Natural killer cell (primary cell): ENCODE results near the gene TANGO6. TPM values are rescaled to one million over a fixed set of nuclear protein-coding genes. Genes with fewer than 3 reads are reported as not detected.

Experiments used
- ATAC-seq, 3 donors: fragments of 150-1000 bp in 2 of 3; fragments of 200-7000 bp in 1 of 3; cut with Tn5 transposase; 1 replicate in 1 of 3; 2 replicates in 2 of 3; pipeline ENCODE4 v1.10.0; 2021; ENCODE audit warnings: mild to moderate bottlenecking in 2 of 3, moderate library complexity in 2 of 3
- DNase-seq, 2 donors: peaks; one replicate each; pipeline versions ENCODE4 v3.0.0 to v3.0.0-alpha.2; 2013 to 2021; ENCODE audit warnings: mixed read lengths in 1 of 2
- H3K27ac ChIP-seq: one replicate; pipeline ENCODE4 v1.5.1; 2013; ENCODE audit warnings: mild to moderate bottlenecking, low read length
- H3K27me3 ChIP-seq: one replicate; pipeline ENCODE4 v1.6.1; 2013; ENCODE audit warnings: low read length; ENCODE audit not compliant: control insufficient read depth, insufficient read depth
- H3K36me3 ChIP-seq: one replicate; pipeline ENCODE4 v1.6.1; 2013; ENCODE audit warnings: low read length; ENCODE audit not compliant: control insufficient read depth, insufficient read depth
- H3K4me1 ChIP-seq: one replicate; pipeline ENCODE4 v1.6.1; 2013; ENCODE audit warnings: low read length; ENCODE audit not compliant: control insufficient read depth, insufficient read depth
- H3K4me3 ChIP-seq: one replicate; pipeline ENCODE4 v1.5.1; 2013; ENCODE audit warnings: low read length
- H3K9me3 ChIP-seq: one replicate; pipeline ENCODE4 v1.6.1; 2013; ENCODE audit warnings: low read length; ENCODE audit not compliant: control insufficient read depth, insufficient read depth
- H3K27ac Mint-ChIP-seq, 2 donors: one replicate each; pipeline ENCODE4 v1.8.0; 2022; ENCODE audit warnings: mild to moderate bottlenecking in 2 of 2, mixed read lengths in 2 of 2, moderate library complexity in 1 of 2
- H3K27me3 Mint-ChIP-seq, 2 donors: one replicate each; pipeline ENCODE4 v1.8.0; 2022; ENCODE audit warnings: low read depth in 2 of 2, mixed read lengths in 2 of 2
- H3K36me3 Mint-ChIP-seq: one replicate; pipeline ENCODE4 v1.8.0; 2022; ENCODE audit warnings: mixed read lengths
- H3K4me1 Mint-ChIP-seq, 2 donors: one replicate each; pipeline ENCODE4 v1.8.0; 2022; ENCODE audit warnings: mixed read lengths in 2 of 2
- H3K4me3 Mint-ChIP-seq: one replicate; pipeline ENCODE4 v1.8.0; 2022; ENCODE audit warnings: mild to moderate bottlenecking, moderate library complexity, mixed read lengths
- H3K9me3 Mint-ChIP-seq, 2 donors: one replicate each; pipeline ENCODE4 v1.8.0; 2022; ENCODE audit warnings: mixed read lengths in 2 of 2
- WGBS: methylation state at CpG from one replicate; pipeline ENCODE4 v1.1.7; 2013; ENCODE audit warnings: missing lambda C conversion rate; ENCODE audit not compliant: insufficient coverage; 5-methylcytosine and 5-hydroxymethylcytosine counted together
- intact Hi-C: fragments of 100-400 bp; cut with micrococcal nuclease; formaldehyde crosslinking; loops from one replicate; pipeline ENCODE4 v1.14.2; 2022
- total RNA-seq, 4 donors: library from RNA; stranded (reverse); fragments of 120-200 nt in 1 of 4; gene quantifications; one replicate each; pipeline versions ENCODE4 v1.2.3 to v1.2.4, GENCODE V29; 2013 to 2022
- TF ChIP-seq, protein P1 (sequence below): fragments of 200-600 bp; IDR thresholded peaks from one replicate; pipeline ENCODE4 v1.8.0; 2022; ENCODE audit warnings: antibody characterized with exemption

The TANGO6 gene
- total RNA-seq, 3 donors from 2014 or later (not counting 1 experiment from before 2014, with no cell fraction given) = 21.2 to 27.3 (median 23.9) TPM

DNA sequence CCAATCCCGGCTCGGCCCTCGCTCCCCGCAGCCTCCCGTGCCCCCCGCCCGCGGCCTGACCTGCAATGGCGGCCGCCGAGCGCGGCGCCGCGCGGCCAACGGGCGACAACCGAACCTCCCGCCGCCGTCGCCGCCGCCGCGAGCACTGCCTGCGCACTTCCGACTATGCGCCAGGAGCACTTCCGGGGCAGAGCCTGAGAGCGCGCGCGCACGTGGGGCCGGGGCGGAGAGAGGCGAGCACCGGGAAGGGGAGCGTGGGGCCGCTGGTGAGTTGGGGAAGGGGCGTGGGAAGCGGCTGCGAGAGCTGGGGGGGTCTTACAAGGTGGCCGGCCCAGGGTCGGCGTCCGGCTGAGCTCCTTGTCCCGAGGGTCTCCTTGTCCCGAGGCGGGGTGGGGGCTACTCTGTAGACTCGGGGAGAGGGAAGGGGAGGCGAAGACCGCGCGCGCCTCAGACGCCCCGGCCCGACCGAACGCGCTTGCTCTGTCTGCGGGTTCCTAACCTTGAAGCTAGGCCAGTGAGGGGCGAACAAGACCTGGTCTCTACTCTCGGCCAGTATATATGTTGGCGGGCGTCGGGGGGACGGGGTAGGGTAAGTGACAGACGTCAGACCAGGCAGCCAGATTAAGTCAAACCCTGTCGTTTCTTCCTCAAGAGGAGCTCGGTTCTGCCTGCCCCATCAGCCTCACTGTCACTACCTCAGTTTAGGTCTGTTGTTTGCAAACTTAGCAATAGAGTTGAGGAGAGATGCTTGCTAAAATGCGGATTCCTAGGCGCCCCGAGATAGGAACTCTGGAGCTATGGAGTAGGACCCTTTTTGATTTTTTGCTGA, 289.3 kb downstream of the TANGO6 start, which contains the start of the genes CHTF8 and UTP4:
TSS of gene CHTF8 (minus strand) at position 165 of the 829 bp plus-strand sequence. CDS start 11,130 bp downstream, outside the sequence.
TSS of gene UTP4 (plus strand) at position 226 of the 829 bp plus-strand sequence. CDS start 811 bp downstream, outside the sequence.
- ATAC-seq = peak; percentile 90 to 96 (median 95)
- intact Hi-C loops = no loop called here
- Mint-ChIP-seq H3K27ac (peak within 1 kb of the TSS; percentile 80 to 93), H3K4me3 (peak within 1 kb of the TSS; percentile 94), H3K36me3 (no peaks in the 10 kb centered on the region), H3K27me3 (no peaks in the 10 kb centered on the region), H3K9me3 (no peaks in the 10 kb centered on the region), H3K4me1 (peaks cover 42 to 48% of the 10 kb centered on the region in 2 donors)
- Histone ChIP-seq H3K27ac (peak within 1 kb of the TSS; percentile 82), H3K4me3 (peak within 1 kb of the TSS; percentile 86), H3K9me3 (no peaks in the 10 kb centered on the region), H3K27me3 (no peaks in the 10 kb centered on the region), H3K36me3 (peaks cover 9% of the 10 kb centered on the region), H3K4me1 (peaks cover 12% of the 10 kb centered on the region)
- TF ChIP-seq, protein P1, sequence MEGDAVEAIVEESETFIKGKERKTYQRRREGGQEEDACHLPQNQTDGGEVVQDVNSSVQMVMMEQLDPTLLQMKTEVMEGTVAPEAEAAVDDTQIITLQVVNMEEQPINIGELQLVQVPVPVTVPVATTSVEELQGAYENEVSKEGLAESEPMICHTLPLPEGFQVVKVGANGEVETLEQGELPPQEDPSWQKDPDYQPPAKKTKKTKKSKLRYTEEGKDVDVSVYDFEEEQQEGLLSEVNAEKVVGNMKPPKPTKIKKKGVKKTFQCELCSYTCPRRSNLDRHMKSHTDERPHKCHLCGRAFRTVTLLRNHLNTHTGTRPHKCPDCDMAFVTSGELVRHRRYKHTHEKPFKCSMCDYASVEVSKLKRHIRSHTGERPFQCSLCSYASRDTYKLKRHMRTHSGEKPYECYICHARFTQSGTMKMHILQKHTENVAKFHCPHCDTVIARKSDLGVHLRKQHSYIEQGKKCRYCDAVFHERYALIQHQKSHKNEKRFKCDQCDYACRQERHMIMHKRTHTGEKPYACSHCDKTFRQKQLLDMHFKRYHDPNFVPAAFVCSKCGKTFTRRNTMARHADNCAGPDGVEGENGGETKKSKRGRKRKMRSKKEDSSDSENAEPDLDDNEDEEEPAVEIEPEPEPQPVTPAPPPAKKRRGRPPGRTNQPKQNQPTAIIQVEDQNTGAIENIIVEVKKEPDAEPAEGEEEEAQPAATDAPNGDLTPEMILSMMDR = no peak
- WGBS = under 1% methylated on average over 78 of the region's 78 CpGs
- peak; percentile 82 to 91 for DNase-seq

DNA sequence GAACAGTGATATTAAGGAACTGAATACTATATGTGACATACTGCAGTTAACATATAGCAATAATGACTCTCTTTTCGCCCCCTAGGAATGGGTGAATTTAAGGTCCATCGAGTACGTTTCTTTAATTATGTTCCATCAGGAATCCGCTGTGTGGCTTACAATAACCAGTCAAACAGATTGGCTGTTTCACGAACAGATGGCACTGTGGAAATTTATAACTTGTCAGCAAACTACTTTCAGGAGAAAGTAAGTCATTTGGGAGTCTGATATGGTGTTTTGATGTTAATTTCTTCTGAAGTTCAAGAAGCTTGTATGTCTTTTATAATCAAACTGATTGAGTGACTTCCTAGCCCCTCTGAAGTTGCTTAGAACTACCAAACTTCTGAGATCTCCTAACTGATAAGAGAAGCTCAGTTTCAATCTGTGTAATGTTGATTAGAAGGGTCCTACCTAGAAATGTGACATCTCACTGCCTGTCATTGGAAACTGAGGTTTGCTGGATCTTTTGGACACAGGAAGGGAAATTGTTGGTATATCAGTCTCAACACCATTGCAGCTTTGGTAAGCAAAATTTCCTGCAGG, 290.1 kb downstream of the TANGO6 start:
- Histone ChIP-seq H3K27me3 (no peaks in the 10 kb centered on the region), H3K36me3 (peaks cover 16% of the 10 kb centered on the region), H3K4me1 (peaks cover 12% of the 10 kb centered on the region), H3K4me3 (peak overlapping the region; percentile 86), H3K27ac (no peak overlapping the region), H3K9me3 (no peaks in the 10 kb centered on the region)
- intact Hi-C loops = no loop called here
- Mint-ChIP-seq H3K4me3 (peak overlapping the region; percentile 94), H3K36me3 (no peaks in the 10 kb centered on the region), H3K27me3 (no peaks in the 10 kb centered on the region), H3K9me3 (no peaks in the 10 kb centered on the region), H3K4me1 (peaks cover 42 to 48% of the 10 kb centered on the region in 2 donors), H3K27ac (peak overlapping the region; percentile 80 to 93)
- TF ChIP-seq, protein P1 = no peak
- DNase-seq (no peak), ATAC-seq (no peak)
- WGBS = 73% methylated on average over 5 of the region's 5 CpGs

Other genes starting within 250 kb of the TANGO6 start
- gene CDH3, start 198.2 kb upstream of the TANGO6 start, total RNA-seq = under 1 TPM in 2 of 3 donors, not detected in 1; 0.79 to 0.92 TPM
- gene CDH1, start 106.2 kb upstream of the TANGO6 start, total RNA-seq = under 1 TPM in 1 of 3 donors, not detected in 2; 0.50 TPM